ENCODE data around the gene DAAM1. TPM values are rescaled to one million over a fixed set of nuclear protein-coding genes. Genes with fewer than 3 reads are reported as not detected.

Gene DAAM1
- polyA plus RNA-seq, 1 donor from 2014 or later = 161 TPM

DNA sequence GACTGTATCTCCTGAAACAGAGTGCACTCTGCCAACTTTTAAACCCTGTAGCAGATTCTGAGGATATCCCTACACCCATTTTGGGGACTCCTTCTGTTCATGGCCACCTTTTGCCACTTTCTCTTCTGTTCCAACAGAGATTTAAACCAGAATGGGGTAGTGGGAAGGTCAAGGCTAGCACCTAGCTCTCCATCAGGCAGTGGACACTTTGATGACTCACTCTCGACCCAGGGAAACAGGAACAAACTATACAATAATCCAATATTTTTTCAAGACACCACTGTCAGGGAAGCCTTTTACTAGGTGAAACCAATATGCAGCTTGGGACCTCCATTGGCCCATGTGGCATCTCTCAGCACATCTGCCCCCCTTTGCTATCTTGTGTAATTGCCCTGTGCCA is 103.6 kb downstream of the DAAM1 start:
- Histone ChIP-seq H3K79me2 (replicated peaks; ENCODE audit: insufficient read depth, low read length) (no peaks in the 10 kb centered on the region), H3K9me3 (ENCODE audit: low read length) (no peaks in the 10 kb centered on the region), H3K4me2 (ENCODE audit: low read length) (no peak overlapping the region), H3F3A (ENCODE audit: insufficient read depth, low read length, poor library complexity, severe bottlenecking) (no peaks in the 10 kb centered on the region), H2AFZ (ENCODE audit: low read depth, low read length) (no peak overlapping the region), H3K9me2 (ENCODE audit: insufficient read depth, low read length) (no peaks in the 10 kb centered on the region), H3K27ac (ENCODE audit: low read length) (no peak overlapping the region), H4K20me1 (ENCODE audit: insufficient read depth) (no peaks in the 10 kb centered on the region), H3K36me3 (ENCODE audit: insufficient read depth, low read length) (peaks cover 13% of the 10 kb centered on the region), H3K4me3 (ENCODE audit: low read length) (no peak overlapping the region), H3K27me3 (ENCODE audit: insufficient read depth, low read depth, low read length) (no peaks in the 10 kb centered on the region), H3K9ac (ENCODE audit: low read length) (no peak overlapping the region)
- TF ChIP-seq, protein P1, sequence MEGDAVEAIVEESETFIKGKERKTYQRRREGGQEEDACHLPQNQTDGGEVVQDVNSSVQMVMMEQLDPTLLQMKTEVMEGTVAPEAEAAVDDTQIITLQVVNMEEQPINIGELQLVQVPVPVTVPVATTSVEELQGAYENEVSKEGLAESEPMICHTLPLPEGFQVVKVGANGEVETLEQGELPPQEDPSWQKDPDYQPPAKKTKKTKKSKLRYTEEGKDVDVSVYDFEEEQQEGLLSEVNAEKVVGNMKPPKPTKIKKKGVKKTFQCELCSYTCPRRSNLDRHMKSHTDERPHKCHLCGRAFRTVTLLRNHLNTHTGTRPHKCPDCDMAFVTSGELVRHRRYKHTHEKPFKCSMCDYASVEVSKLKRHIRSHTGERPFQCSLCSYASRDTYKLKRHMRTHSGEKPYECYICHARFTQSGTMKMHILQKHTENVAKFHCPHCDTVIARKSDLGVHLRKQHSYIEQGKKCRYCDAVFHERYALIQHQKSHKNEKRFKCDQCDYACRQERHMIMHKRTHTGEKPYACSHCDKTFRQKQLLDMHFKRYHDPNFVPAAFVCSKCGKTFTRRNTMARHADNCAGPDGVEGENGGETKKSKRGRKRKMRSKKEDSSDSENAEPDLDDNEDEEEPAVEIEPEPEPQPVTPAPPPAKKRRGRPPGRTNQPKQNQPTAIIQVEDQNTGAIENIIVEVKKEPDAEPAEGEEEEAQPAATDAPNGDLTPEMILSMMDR (IDR thresholded peaks at IDR 0.05; ENCODE audit: poor library complexity, severe bottlenecking) = no peak
- no peak for TF ChIP-seq EZH2 (IDR thresholded peaks at IDR 0.05; ENCODE audit: borderline replicate concordance, insufficient read depth, low read length, poor library complexity, severe bottlenecking)
- TF ChIP-seq MXI1 (conservative IDR thresholded peaks at IDR 0.05; ENCODE audit: poor library complexity, severe bottlenecking) = no peak
- no peak for TF ChIP-seq POLR2AphosphoS5 (IDR thresholded peaks at IDR 0.05)
- TF ChIP-seq EP300 (conservative IDR thresholded peaks at IDR 0.05; ENCODE audit: poor library complexity, severe bottlenecking) = no peak
- no peak for TF ChIP-seq TAF1 (IDR thresholded peaks at IDR 0.05; ENCODE audit: low read depth)
- TF ChIP-seq RAD21 (conservative IDR thresholded peaks at IDR 0.05) = no peak
- TF ChIP-seq SMC3 (conservative IDR thresholded peaks at IDR 0.05; ENCODE audit: poor library complexity) = no peak
- TF ChIP-seq, protein P2, sequence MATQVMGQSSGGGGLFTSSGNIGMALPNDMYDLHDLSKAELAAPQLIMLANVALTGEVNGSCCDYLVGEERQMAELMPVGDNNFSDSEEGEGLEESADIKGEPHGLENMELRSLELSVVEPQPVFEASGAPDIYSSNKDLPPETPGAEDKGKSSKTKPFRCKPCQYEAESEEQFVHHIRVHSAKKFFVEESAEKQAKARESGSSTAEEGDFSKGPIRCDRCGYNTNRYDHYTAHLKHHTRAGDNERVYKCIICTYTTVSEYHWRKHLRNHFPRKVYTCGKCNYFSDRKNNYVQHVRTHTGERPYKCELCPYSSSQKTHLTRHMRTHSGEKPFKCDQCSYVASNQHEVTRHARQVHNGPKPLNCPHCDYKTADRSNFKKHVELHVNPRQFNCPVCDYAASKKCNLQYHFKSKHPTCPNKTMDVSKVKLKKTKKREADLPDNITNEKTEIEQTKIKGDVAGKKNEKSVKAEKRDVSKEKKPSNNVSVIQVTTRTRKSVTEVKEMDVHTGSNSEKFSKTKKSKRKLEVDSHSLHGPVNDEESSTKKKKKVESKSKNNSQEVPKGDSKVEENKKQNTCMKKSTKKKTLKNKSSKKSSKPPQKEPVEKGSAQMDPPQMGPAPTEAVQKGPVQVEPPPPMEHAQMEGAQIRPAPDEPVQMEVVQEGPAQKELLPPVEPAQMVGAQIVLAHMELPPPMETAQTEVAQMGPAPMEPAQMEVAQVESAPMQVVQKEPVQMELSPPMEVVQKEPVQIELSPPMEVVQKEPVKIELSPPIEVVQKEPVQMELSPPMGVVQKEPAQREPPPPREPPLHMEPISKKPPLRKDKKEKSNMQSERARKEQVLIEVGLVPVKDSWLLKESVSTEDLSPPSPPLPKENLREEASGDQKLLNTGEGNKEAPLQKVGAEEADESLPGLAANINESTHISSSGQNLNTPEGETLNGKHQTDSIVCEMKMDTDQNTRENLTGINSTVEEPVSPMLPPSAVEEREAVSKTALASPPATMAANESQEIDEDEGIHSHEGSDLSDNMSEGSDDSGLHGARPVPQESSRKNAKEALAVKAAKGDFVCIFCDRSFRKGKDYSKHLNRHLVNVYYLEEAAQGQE (IDR thresholded peaks at IDR 0.05; ENCODE audit: borderline replicate concordance) = no peak

DNA sequence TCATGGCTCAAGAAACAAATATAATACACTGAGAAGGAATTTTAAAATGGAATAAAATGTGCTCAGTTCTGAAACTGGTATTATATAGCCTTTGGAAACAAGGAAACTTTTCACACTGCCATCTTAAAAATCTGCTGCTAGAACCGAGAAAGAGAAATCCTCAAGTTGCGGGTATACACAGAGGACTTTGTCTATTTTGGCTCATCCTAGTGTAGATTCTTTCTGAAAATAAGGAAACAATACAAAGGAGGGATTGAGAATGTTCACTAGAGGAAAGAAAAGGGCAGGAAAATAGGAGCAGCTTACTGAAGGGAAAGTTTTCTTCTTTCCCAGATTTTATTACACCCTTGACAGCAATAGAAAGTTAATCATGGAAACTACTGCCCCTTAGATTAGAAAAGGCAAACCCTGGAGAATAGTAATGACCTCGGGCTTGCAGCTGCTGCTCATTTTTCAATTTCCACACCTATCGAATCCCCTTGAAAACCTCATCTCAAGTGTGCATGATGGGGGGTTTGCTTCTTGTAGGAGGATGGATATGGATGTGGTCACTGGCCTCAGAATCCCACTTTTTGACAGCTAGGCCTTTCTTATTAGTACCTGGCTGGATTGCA is 104.6 kb downstream of the DAAM1 start:
- H3K9ac ChIP-seq (ENCODE audit: low read length) = no peak overlapping the region
- H3K9me2 ChIP-seq (ENCODE audit: insufficient read depth, low read length) = no peaks in the 10 kb centered on the region
- no peaks in the 10 kb centered on the region for H4K20me1 ChIP-seq (ENCODE audit: insufficient read depth)
- no peak overlapping the region for H3K4me2 ChIP-seq (ENCODE audit: low read length)
- H3K9me3 ChIP-seq (ENCODE audit: low read length) = no peaks in the 10 kb centered on the region
- no peak overlapping the region for H2AFZ ChIP-seq (ENCODE audit: low read depth, low read length)
- no peaks in the 10 kb centered on the region for H3K27me3 ChIP-seq (ENCODE audit: insufficient read depth, low read depth, low read length)
- no peaks in the 10 kb centered on the region for H3K79me2 ChIP-seq (replicated peaks; ENCODE audit: insufficient read depth, low read length)
- H3K27ac ChIP-seq (ENCODE audit: low read length) = no peak overlapping the region
- TF ChIP-seq EZH2 (IDR thresholded peaks at IDR 0.05; ENCODE audit: borderline replicate concordance, insufficient read depth, low read length, poor library complexity, severe bottlenecking) (no peak), SMC3 (conservative IDR thresholded peaks at IDR 0.05; ENCODE audit: poor library complexity) (no peak), TAF1 (IDR thresholded peaks at IDR 0.05; ENCODE audit: low read depth) (no peak), RAD21 (conservative IDR thresholded peaks at IDR 0.05) (no peak), POLR2AphosphoS5 (IDR thresholded peaks at IDR 0.05) (no peak), MXI1 (conservative IDR thresholded peaks at IDR 0.05; ENCODE audit: poor library complexity, severe bottlenecking) (no peak), EP300 (conservative IDR thresholded peaks at IDR 0.05; ENCODE audit: poor library complexity, severe bottlenecking) (no peak)
- TF ChIP-seq, protein P2 (IDR thresholded peaks at IDR 0.05; ENCODE audit: borderline replicate concordance) = no peak
- TF ChIP-seq, protein P1 (IDR thresholded peaks at IDR 0.05; ENCODE audit: poor library complexity, severe bottlenecking) = no peak
- no peak overlapping the region for H3K4me3 ChIP-seq (ENCODE audit: low read length)
- peaks cover 13% of the 10 kb centered on the region for H3K36me3 ChIP-seq (ENCODE audit: insufficient read depth, low read length)
- no peaks in the 10 kb centered on the region for H3F3A ChIP-seq (ENCODE audit: insufficient read depth, low read length, poor library complexity, severe bottlenecking)

All from neural cell (in vitro differentiated cells).